ENCODE measurements around the gene OGFR. TPM values are rescaled to one million over a fixed set of nuclear protein-coding genes. Genes with fewer than 3 reads are reported as not detected.

OGFR gene
- total RNA-seq, 1 donor: 31.0 TPM

DNA sequence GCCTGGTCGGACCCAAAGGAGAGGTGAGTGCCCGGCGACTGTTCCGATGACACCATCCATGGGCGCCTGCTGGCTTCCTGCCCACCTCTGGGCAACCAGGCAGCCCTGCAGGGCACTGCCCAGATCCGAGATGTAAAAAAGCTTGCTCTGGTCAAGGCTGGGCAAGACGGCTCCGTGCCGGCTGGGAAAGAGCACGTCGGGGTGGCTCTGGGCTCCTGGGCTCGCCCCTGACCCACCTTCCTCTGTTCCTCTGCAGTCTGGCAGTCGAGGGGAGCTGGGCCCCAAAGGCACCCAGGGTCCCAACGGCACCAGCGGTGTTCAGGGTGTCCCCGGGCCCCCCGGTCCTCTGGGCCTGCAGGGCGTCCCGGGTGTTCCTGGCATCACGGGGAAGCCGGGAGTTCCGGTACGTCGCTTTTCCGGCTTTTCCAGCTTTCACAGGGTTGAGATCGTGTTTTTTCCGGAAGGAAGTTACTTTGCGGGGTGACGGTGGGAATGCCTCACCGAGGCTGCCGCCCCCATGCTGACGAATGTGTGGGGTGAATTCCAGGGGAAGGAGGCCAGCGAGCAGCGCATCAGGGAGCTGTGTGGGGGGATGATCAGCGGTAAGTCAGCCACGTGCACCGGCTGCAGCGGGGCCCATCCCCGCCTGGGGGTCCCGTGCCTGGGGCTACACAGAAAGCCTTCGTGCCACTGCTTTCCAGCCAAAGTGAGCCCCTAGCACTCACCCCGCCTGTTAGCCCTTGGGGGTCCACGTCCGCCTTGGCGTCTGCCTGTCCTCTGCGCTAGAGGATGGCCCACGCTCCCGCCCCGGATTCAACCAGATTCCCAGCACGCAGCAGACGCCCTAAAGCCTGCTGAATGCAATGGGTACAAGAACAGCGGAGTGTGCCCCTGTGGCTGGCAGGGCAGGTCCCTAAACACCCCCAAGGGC is 31.6 kb downstream of the OGFR start:
- no peak for TF ChIP-seq CTCF (IDR thresholded peaks at IDR 0.05; ENCODE audit: insufficient read depth, low read length)
- H3K4me3 ChIP-seq (ENCODE audit: low read depth, low read length): no peak overlapping the region
- no peak for DNase-seq (ENCODE audit: low read depth)

DNA sequence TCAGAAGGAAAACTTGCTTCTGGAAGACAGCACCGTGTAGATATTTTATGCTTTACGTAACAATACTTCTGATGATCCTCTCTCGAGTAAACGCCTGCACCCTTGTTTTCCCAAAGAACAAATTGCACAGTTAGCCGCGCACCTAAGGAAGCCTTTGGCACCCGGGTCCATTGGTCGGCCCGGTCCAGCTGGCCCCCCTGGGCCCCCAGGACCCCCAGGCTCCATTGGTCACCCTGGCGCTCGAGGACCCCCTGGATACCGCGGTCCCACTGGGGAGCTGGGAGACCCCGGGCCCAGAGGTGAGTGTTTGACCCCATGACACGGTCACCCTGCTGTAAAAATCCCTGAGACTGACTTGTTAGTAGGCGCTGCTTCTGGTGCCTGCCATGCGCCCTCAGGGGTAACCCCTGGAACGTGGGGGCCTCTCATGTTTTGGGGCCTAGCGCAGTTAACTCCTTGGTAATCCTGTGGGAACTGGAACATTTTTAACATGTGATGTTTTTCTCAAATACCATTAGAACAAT is 32.4 kb downstream of the OGFR start:
- no peak overlapping the region for H3K4me3 ChIP-seq (ENCODE audit: low read depth, low read length)
- no peak for DNase-seq (ENCODE audit: low read depth)
- no peak for TF ChIP-seq CTCF (IDR thresholded peaks at IDR 0.05; ENCODE audit: insufficient read depth, low read length)

DNA sequence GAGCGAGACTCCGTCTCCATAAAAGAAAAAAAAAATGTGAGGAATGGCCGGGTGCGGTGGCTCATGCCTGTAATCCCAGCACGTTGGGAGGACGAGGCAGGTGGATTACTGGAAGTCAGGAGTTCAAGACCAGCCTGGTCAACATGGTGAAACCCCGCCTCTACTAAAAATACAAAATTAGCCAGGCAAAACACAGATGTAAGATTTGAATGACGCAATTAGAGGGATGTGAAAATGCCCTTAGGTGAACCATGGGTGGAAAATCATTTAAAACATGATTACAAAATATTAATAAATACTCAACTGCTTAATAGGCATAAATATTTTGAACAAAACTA is 33.1 kb downstream of the OGFR start:
- no peak for DNase-seq (ENCODE audit: low read depth)
- H3K4me3 ChIP-seq (ENCODE audit: low read depth, low read length): no peak overlapping the region
- TF ChIP-seq CTCF (IDR thresholded peaks at IDR 0.05; ENCODE audit: insufficient read depth, low read length): no peak

DNA sequence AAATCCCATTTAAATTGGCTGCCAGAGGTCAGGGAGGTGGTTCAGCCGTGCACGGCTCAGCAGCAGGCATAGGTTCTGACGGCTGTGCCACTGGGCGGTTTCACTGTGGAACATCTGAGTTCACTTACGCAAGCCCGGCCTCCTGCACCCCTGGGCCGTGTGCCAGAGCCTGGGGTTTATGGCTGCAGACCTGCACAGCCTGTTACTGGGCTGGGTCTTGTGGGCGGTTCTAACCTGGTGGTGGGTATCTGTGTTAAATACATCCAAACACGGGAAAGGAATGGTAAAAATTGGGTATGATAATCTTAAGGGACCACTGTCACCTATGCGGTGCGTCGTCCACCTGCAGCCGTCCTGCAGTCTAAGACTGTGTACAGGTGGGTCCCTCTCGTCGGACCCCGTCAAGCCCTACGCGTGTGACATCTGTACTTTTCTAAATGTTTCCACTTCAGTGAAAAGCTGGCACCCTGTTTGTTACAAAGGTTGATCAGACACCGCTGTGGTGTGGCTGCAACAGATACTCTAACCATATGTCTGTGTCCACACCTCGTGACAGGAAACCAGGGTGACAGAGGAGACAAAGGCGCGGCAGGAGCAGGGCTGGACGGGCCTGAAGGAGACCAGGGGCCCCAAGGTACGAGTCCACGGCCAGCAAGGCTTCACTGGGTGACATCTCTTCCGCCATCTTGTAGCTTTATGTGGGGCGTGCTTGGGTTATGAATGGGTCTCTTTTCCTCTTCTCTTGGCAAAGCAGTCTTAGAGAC is 33.7 kb downstream of the OGFR start:
- no peak for DNase-seq (ENCODE audit: low read depth)
- no peak overlapping the region for H3K4me3 ChIP-seq (ENCODE audit: low read depth, low read length)
- TF ChIP-seq CTCF (IDR thresholded peaks at IDR 0.05; ENCODE audit: insufficient read depth, low read length): no peak

GRCh38 chr20:62839261-62839660 is 34.6 kb downstream of the OGFR start:
- H3K4me3 ChIP-seq (ENCODE audit: low read depth, low read length): no peak overlapping the region
- DNase-seq (ENCODE audit: low read depth): no peak
- TF ChIP-seq CTCF (IDR thresholded peaks at IDR 0.05; ENCODE audit: insufficient read depth, low read length): no peak

- no peak overlapping the region for H3K4me3 ChIP-seq (ENCODE audit: low read depth, low read length)
- DNase-seq (ENCODE audit: low read depth): no peak
- no peak for TF ChIP-seq CTCF (IDR thresholded peaks at IDR 0.05; ENCODE audit: insufficient read depth, low read length)
These were observed 35.2 kb downstream of the OGFR start for GRCh38 chr20:62839816-62840215.

Measured in fibroblast of the aortic adventitia (primary cell).